ENCODE results near the gene PPRC1. TPM values are rescaled to one million over a fixed set of nuclear protein-coding genes. Genes with fewer than 3 reads are reported as not detected.

The PPRC1 gene, protein sequence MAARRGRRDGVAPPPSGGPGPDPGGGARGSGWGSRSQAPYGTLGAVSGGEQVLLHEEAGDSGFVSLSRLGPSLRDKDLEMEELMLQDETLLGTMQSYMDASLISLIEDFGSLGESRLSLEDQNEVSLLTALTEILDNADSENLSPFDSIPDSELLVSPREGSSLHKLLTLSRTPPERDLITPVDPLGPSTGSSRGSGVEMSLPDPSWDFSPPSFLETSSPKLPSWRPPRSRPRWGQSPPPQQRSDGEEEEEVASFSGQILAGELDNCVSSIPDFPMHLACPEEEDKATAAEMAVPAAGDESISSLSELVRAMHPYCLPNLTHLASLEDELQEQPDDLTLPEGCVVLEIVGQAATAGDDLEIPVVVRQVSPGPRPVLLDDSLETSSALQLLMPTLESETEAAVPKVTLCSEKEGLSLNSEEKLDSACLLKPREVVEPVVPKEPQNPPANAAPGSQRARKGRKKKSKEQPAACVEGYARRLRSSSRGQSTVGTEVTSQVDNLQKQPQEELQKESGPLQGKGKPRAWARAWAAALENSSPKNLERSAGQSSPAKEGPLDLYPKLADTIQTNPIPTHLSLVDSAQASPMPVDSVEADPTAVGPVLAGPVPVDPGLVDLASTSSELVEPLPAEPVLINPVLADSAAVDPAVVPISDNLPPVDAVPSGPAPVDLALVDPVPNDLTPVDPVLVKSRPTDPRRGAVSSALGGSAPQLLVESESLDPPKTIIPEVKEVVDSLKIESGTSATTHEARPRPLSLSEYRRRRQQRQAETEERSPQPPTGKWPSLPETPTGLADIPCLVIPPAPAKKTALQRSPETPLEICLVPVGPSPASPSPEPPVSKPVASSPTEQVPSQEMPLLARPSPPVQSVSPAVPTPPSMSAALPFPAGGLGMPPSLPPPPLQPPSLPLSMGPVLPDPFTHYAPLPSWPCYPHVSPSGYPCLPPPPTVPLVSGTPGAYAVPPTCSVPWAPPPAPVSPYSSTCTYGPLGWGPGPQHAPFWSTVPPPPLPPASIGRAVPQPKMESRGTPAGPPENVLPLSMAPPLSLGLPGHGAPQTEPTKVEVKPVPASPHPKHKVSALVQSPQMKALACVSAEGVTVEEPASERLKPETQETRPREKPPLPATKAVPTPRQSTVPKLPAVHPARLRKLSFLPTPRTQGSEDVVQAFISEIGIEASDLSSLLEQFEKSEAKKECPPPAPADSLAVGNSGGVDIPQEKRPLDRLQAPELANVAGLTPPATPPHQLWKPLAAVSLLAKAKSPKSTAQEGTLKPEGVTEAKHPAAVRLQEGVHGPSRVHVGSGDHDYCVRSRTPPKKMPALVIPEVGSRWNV (N-terminal part only)
- 5.3 and 15.8 TPM in 2 replicates for total RNA-seq (2014; rRNA removed; shearing (Covaris generic); ENCODE audit: low replicate concordance)

DNA sequence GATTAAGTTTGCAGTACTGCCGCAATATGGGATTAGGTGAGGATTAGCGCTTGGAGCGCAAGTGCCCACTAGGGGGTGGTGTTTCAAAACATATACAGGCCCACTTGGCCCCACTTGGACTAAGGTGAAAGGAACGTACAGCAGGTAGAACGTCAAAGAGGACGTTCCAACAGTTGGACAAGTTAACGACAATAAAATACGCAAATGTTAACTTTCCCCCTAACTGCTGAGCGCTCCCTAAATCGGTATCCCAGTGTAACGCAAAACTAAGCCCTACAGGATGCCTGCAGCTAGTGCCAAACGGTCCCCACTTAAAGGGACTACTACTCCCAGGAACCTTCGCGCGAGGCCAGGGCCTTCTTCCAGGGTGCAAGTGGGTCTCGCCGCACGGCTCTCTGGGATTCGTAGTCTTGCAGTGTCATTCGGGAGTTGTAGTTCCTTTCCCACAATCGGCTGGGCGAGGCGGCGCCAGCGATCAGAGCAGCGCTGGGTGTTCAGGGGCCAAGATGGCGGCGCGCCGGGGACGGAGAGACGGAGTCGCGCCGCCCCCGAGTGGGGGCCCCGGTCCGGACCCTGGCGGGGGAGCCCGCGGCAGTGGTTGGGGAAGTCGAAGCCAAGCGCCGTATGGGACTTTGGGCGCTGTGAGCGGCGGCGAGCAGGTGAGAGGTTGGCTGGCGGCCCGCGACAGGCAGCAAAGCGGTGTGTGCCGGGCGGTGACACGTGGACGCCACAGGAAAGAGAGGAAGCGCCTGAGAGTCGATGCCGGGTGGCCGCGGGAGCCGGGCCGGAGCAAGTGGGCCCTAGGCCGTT lies at the start of gene PPRC1:
PPRC1 (plus strand) TSS at position 478 of the 810 bp plus-strand sequence; CDS start at position 507, 29 bp downstream.
- in situ Hi-C loops (cut with HindIII; ENCODE audit: low pct_unique_long_range_greater_than_20kb, low sequenced_read_pairs): no loop called here

DNA sequence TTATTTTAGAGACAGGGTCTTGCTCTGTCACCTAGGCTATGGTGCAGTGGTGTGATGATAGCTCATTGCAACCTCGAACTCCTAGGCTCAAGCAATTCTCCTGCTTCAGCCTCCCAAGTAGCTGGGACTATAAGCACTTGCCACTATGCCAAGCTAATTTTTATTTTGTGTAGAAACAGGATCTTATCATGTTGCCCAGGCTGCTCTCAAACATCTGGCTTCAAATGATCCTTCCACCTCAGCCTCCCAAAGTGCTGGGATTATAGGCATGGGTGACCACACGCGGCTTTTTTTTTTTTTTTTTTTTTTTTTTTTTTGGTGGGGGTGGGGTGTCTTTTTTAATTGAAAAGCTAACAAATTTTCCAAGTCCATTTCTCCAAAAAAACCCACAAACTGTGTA lies 49.3 kb upstream of the PPRC1 start:
- in situ Hi-C loops (cut with HindIII; ENCODE audit: low pct_unique_long_range_greater_than_20kb, low sequenced_read_pairs): no loop called here

More for the DNA sequence above, at the start of gene PPRC1:
- peak; percentile 98 for DNase-seq (ENCODE audit: low read depth)

DNA sequence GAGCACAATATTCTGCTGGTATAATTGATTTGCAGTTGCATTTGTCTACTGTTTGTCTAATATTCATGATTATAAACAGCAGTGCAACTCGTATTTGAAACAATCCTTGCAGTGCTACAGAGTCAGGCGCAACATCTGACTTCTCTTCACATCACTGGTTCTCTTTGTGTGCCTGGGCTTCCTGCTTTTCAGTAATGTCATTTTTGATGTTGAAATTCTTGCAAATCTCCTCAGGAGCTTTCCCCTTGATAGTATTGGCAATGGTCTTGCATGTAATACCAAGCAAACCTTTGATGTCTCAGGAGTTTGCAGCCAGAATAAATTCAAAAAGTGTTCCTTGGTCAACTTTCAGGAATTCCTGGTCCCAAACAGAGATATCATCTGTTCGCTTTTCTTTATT lies 47.5 kb upstream of the PPRC1 start:
- no peak for DNase-seq (ENCODE audit: low read depth)
- in situ Hi-C loops (cut with HindIII; ENCODE audit: low pct_unique_long_range_greater_than_20kb, low sequenced_read_pairs): no loop called here

More for the DNA sequence above, 49.3 kb upstream of the PPRC1 start:
- DNase-seq (ENCODE audit: low read depth): no peak

DNA sequence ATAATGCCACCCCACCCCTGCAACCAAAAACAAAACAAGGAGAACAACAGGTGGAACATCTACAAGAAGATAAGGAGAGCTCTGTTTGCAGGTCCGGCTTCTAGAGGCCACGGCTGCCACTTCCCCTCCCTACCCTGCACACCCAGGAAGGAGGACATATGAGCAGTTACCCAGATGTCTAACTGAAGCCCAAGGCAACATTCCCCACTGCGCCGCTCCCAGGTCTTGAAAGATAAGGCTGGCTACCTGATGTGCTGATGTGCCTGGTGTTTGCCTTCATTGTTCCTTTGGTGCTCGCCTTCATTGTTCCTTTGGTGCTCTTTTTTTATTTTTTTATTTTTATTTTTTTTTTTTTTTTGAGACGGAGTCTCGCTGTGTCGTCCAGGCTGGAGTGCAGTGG lies 46.6 kb upstream of the PPRC1 start:
- DNase-seq (ENCODE audit: low read depth): no peak
- in situ Hi-C loops (cut with HindIII; ENCODE audit: low pct_unique_long_range_greater_than_20kb, low sequenced_read_pairs): no loop called here

DNA sequence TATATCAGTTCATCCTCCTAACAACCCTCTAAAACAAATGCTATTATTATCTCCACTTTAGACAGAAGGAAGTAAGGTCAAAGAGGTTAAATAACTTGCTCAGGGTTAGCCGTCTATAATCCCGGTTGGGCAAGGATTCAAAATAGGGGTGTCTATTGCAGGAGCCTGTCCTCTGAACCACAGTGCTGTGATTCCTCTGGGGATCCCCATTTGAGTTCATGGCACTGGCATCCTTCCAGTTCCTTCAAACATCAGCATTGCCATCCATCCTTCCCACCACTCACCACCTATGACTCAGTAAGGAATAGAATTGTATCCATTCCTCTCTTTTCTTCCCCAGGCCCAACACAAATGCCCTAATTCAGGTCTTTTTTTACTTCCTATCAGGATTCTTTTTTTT lies 42.1 kb upstream of the PPRC1 start:
- in situ Hi-C loops (cut with HindIII; ENCODE audit: low pct_unique_long_range_greater_than_20kb, low sequenced_read_pairs): no loop called here
- no peak for DNase-seq (ENCODE audit: low read depth)

DNA sequence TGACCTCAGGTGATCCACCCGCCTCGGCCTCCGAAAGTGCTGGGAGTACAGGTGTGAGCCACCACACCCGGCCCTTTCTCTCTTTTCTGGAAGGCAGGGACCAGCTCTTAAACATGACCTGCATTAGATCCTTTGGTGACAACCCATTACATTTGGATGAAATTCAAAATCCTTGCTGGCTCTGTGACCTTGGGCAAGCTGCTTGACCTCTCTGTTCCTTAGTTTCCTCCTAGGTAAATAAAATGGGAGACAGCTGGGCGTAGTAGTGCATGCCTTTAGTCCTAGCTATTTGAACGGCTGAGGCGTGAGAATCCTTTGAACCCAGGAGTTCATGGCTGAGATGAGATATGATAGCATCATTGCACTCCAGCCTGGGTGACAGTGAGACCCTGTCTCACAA lies 36.4 kb upstream of the PPRC1 start:
- DNase-seq (ENCODE audit: low read depth): no peak
- in situ Hi-C loops (cut with HindIII; ENCODE audit: low pct_unique_long_range_greater_than_20kb, low sequenced_read_pairs): no loop called here

DNA sequence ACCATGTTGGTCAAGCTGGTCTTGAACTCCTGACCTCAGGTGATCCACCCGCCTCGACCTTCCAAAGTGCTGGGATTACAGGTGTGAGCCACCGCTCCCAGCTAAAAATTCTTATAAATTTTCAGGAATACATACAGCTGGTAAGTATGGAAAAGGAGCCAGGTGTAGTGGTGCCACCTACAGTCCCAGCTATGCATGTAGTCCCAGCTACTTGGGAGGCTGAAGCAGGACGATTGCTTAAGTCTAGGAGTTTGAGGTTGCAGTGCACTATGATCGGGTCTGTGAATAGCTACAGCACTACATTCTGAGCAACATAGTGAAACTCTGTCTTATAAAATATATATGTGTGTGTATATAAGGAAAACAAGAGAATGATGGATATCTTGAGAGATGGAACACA lies 31.7 kb upstream of the PPRC1 start:
- no peak for DNase-seq (ENCODE audit: low read depth)
- in situ Hi-C loops (cut with HindIII; ENCODE audit: low pct_unique_long_range_greater_than_20kb, low sequenced_read_pairs): no loop called here

DNA sequence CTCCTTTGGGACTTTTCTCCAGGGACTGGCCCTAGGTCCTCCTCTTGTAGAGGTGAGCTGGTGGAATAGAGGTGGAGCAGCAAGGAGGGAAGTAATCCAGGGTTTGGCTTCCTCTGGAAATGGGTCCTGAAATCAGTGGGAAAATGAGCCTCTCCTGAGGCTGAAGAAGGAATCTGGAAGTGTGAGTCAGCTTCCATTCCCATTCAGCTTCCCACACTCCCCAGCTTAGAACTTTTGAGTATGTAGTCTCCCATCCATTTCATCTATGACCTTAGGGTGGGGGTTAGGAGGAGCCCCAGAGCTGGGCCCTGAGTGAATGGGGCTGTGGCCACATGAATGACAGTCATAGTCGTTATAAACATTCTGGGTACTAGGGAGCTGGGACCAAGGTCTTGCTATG lies 30.4 kb upstream of the PPRC1 start:
- in situ Hi-C loops (cut with HindIII; ENCODE audit: low pct_unique_long_range_greater_than_20kb, low sequenced_read_pairs): no loop called here
- no peak for DNase-seq (ENCODE audit: low read depth)

DNA sequence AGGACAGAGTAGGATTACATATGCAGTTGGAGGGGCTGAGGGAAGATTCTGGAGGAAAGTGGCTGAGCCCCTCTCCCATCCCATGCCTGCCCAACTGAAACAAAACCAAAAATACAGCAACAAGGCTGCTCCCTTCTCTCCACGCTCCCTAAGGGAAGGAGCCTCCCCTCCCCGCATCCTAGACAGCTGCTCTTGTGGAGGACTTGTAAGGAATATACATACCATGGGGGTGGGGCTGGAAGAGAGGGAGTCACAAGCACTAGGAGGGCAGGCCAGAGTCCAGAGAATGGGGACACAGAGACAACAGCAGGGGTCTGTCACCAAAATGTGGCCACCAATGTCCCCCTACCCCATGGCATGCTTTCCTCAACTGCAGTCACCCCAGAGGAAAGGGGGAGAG lies 25.8 kb upstream of the PPRC1 start:
- in situ Hi-C loops (cut with HindIII; ENCODE audit: low pct_unique_long_range_greater_than_20kb, low sequenced_read_pairs): no loop called here
- DNase-seq (ENCODE audit: low read depth): no peak

DNA sequence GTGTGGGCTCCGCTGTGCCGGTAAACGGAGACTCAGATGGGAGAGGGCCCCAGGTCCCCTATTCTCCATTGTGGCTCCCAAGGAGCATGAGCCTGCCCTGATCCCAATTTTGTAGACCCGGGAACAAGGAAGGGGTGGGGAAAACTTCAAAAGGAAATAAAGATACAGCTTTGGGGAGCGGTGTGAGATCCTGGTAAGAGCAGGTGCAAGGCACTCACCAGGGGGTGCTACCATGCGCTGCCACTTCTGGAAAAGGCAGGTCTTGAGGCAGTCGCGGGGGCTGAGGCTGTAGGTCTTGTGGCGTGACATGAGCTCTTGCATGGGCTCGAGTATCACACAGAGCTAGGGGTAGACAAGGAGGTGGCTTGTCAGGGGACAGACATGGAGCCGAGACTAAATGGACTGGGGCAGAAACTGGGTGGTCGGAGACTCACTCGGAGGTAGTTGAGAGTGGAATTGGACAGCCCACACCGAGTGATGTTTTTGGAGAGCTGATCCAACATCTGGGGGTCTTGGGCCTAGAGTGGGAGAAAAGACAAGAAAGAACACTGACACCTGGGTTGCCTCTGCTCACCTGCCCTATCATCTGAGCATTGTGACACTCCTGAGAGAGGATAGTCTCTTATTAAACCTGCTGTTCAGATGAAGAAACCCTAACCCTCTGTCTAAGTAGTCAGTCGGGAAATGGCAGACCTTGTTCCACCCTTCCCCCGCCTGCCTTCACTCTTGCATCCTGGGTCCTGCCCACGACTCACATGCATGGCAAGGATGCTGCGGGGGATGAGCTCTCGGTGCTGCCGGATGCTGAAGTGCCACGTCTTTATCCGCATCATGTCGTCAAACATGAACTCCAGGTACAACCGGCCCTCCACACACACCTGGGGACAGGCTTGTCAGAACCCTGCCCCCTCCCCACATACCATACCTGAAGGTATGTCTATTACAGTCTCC lies 23.4 kb upstream of the PPRC1 start:
- no peak for DNase-seq (ENCODE audit: low read depth)
- in situ Hi-C loops (cut with HindIII; ENCODE audit: low pct_unique_long_range_greater_than_20kb, low sequenced_read_pairs): no loop called here

DNA sequence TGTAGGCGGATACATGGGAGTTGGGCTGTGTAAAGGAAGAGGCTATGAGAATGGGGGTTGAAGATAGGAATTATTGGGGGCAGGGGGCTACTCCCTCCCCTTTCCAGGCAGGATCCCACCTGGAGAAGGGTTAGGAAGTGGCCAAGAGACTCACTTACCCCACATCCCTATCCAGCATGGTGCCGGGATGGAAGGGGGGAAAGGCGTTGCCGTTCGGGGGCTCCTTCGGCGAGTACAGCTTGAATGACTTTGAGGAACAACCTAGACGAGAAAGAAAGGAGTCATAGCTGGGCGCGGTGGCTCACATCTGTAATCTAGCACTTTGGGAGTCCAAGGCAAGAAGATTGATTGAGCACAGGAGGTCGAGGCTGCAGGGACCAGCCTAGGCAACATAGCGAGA lies 21.6 kb upstream of the PPRC1 start:
- no peak for DNase-seq (ENCODE audit: low read depth)
- in situ Hi-C loops (cut with HindIII; ENCODE audit: low pct_unique_long_range_greater_than_20kb, low sequenced_read_pairs): no loop called here

DNA sequence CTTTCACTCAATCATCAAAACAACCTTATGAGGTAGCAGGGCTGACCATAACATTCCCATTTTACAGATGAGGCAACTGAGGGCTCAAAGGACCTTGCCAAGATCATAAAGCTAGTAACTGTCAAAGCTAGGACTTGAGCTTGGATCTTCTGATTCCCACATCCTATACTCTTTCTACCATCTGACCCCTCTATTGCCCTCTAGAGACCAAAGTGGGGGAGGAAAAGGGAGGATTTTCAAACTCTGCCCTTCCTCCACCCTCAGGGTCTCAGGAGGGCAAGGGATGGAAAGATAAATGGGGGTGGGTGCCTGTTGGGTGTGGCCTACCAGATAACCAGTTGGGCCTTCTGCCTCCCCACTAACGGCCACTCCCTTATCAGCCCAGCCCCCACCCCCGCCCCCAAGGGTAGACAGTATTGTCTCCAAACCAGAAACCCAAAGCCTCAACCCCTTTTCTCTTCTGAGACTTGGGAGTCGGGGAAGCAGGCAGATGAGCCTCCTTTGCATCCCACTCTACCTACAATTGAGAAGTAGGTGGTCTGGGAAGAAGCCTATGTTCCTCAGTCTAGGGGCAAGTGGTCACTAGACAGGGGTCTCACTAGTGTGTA lies 20.5 kb upstream of the PPRC1 start:
- in situ Hi-C loops (cut with HindIII; ENCODE audit: low pct_unique_long_range_greater_than_20kb, low sequenced_read_pairs): no loop called here
- no peak for DNase-seq (ENCODE audit: low read depth)

DNA sequence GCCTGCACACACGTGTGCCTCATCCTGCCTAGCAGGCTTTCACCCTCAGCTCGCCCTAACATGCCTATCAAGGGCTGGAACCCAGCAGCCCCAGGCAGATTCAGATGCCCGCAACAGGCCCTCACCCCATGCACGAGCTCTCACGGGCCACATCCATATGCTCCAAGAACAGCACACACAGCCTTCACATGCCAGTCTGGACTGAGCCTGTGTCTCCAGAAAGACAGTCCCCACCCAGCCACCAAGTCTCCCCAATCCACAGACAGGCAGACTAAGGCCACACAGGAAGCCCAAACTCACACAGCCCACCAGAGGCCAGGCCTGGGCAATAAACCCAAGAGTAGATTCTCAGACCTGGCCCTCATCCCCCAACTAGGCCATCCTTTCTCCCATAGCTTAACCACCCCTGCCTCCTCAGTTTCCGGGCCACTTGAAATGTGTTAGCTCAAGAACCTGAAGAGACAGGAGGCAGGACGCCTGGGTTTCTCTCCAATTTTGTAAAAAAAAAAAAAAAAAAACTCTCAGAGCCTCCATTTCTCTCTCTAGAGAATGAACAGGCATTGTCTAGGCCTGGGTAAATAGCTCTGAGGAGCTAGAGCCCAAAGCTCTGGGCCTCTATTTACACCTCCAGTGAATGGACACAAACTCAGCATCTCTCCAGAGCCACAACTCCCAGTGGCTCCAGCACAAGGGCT lies 19.4 kb upstream of the PPRC1 start:
- no peak for DNase-seq (ENCODE audit: low read depth)
- in situ Hi-C loops (cut with HindIII; ENCODE audit: low pct_unique_long_range_greater_than_20kb, low sequenced_read_pairs): no loop called here

DNA sequence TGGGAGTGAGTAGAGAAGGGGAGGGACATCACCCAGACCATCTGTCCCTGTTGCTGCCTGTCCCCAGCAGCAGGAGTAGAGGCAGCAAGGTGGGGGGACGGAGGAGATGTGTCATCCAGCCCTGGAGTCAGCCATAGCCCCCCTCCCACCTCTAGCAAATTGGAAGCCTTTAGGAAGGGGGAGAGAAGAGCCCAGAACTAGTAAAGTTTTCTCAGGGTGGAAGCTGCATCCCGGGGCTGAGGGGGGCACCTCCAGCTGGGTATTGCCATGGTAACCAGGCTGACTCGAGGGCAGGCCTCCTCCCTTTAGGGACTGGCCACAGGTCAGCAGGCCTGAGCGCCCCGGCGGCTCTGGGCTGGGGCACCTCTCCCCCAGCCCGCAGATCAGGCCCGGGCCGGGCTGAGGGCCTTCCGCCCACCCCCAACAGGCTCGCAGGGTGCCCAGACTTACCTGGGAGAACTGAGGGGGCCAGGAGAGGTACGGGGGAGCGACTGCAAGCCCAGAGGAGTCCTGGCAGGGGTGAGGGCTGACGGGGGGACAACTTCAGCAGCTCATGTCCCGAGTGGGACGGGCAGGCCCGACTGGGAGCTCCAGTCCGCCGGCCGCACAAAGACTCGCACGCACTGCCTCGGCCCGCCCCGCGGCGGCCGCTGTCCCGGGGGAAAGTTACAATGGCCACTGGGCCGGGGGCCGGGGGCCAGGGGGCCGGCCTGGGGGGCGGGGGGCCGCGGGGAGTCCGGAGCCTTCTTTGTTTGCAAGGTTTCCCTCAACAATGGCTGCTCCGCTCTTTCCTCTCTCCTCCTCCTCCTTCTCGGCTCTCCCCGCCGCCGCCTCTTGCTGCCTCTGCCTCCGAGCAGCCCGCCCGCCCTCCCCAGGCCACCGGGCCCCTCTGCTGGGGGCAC lies 18.6 kb upstream of the PPRC1 start:
- in situ Hi-C loops (cut with HindIII; ENCODE audit: low pct_unique_long_range_greater_than_20kb, low sequenced_read_pairs): no loop called here
- DNase-seq (ENCODE audit: low read depth): no peak
